ENCODE data around the gene THUMPD3. TPM values are rescaled to one million over a fixed set of nuclear protein-coding genes. Genes with fewer than 3 reads are reported as not detected.
A peak's percentile ranks its signal among the peaks of the same experiment; 100 is the strongest.

The THUMPD3 gene
- total and polyA plus RNA-seq, 9 of the 15 experiments (the other 6 are each of a cell fraction or from before 2014, with no cell fraction given), result 58.3 to 132 (median 113) TPM

DNA sequence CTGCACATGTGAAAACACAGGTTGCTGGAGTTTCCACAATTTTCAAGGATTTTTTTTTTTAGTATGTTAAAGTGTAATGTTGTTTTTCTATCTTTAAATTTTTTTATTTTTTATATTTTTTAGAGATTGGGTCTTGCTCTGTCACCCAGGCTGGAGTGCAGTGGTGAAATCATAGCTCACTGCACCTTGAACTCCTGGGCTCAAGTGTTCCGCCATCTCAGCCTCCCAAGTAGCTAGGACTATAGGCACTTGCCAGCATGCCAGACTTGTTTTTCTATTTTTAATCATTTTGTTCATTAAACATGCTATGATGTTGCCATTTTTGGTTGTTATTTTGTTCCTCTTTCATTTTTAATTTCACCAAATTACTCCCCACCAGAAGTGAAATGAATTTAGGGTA, 16.7 kb upstream of the THUMPD3 start (continued):
- TF ChIP-seq ZNF668 (CRISPR knock-in tag; IDR thresholded peaks at IDR 0.05), result no peak

DNA sequence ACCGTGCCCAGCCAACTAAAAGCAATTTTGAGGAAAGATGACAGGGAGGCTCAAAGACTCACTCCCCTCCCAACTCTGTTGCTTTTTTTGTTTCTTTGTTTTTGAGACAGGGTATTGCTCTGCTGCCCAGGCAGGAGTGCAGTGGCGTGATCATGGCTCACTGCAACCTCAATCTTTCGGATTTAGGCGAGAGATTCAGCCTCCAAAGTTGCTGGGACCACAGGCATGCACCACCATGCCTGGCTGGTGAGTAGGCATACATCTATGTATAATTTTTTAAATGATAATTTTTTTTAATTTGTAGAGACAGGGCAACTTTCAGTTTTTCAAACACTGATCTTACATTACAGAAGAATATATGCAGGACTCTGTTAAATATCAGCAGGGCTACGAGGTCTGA, 15.8 kb upstream of the THUMPD3 start:
- CTCF ChIA-PET (ENCODE audit: low intra/inter-chr PET ratio), result no interaction called here
- in situ Hi-C loops (cut with MboI), result no loop called here
- no peaks in the 10 kb centered on the region for H3K4me1 ChIP-seq (replicated peaks in 1 of 2; ENCODE audit: control insufficient read depth in 2 of 2, insufficient read depth in 2 of 2, low read length in 2 of 2)
- POLR2A ChIA-PET, result interaction anchor here (1.0 to 1.4 kb wide), 4 partner anchors 16 to 50 kb away, joined by 3 to 5 read pairs (median 4); partner anchors contain the start of gene THUMPD3
- no peak overlapping the region for H2AFZ ChIP-seq (ENCODE audit: low read depth, low read length)
- no peaks in the 10 kb centered on the region for H4K20me1 ChIP-seq (replicated peaks; ENCODE audit: control insufficient read depth, insufficient read depth, low read length)
- H3K4me3 ChIP-seq, result no peak overlapping the region
- H3K36me3 ChIP-seq (ENCODE audit: control insufficient read depth, insufficient read depth, low read length), result no peaks in the 10 kb centered on the region
- H3K27ac ChIP-seq (ENCODE audit: extremely low read depth, low read depth, low read length), result no peak overlapping the region
- 5% methylated on average over 5 of the region's 5 CpGs for WGBS (ENCODE audit: insufficient coverage, low coverage, missing lambda C conversion rate)
- TF ChIP-seq NFIX (CRISPR knock-in tag; IDR thresholded peaks at IDR 0.05; ENCODE audit: low read depth) (no peak), ERF (CRISPR knock-in tag; IDR thresholded peaks at IDR 0.05) (no peak), NR3C1 (CRISPR knock-in tag; IDR thresholded peaks at IDR 0.05) (no peak), ZBTB7A (IDR thresholded peaks at IDR 0.05; ENCODE audit: borderline replicate concordance, control insufficient read depth, low read depth, low read length) (no peak)
- TF ChIP-seq, protein P1, sequence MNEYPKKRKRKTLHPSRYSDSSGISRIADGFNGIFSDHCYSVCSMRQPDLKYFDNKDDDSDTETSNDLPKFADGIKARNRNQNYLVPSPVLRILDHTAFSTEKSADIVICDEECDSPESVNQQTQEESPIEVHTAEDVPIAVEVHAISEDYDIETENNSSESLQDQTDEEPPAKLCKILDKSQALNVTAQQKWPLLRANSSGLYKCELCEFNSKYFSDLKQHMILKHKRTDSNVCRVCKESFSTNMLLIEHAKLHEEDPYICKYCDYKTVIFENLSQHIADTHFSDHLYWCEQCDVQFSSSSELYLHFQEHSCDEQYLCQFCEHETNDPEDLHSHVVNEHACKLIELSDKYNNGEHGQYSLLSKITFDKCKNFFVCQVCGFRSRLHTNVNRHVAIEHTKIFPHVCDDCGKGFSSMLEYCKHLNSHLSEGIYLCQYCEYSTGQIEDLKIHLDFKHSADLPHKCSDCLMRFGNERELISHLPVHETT (CRISPR knock-in tag; conservative IDR thresholded peaks at IDR 0.05 in 1 of 2, IDR thresholded peaks at IDR 0.05 in 1 of 2), result 0 out of 4 replicates have a peak, but pooled peaks of 1 of the 2 experiments have one; percentile 13
- TF ChIP-seq, protein P2, sequence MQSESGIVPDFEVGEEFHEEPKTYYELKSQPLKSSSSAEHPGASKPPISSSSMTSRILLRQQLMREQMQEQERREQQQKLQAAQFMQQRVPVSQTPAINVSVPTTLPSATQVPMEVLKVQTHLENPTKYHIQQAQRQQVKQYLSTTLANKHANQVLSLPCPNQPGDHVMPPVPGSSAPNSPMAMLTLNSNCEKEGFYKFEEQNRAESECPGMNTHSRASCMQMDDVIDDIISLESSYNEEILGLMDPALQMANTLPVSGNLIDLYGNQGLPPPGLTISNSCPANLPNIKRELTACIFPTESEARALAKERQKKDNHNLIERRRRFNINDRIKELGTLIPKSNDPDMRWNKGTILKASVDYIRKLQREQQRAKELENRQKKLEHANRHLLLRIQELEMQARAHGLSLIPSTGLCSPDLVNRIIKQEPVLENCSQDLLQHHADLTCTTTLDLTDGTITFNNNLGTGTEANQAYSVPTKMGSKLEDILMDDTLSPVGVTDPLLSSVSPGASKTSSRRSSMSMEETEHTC (IDR thresholded peaks at IDR 0.05), result no peak
- intact Hi-C loops (cut with micrococcal nuclease), result no loop called here
- no peak overlapping the region for H3K9ac ChIP-seq (ENCODE audit: insufficient read depth in 1 of 2, low read depth in 2 of 2, low read length in 2 of 2)
- ATAC-seq (no peak), DNase-seq (ENCODE audit: extremely low read depth in 1 of 4, low spot score in 3 of 4) (no peak), FAIRE-seq (no peak)
- no TSS peak for BruUV-seq (replicated peaks)
- H3K9me1 ChIP-seq (ENCODE audit: control insufficient read depth, insufficient read depth, low read length), result no peaks in the 10 kb centered on the region
- H3K9me3 ChIP-seq (replicated peaks; ENCODE audit: control insufficient read depth, insufficient read depth, low read depth, low read length), result no peaks in the 10 kb centered on the region
- peaks cover 20 to 25% of the 10 kb centered on the region in 2 experiments; a peak in 4 of 5 replicates for H3K27me3 ChIP-seq (ENCODE audit: control insufficient read depth in 2 of 2, insufficient read depth in 2 of 2, low read length in 2 of 2)
- no peaks in the 10 kb centered on the region for H3K79me2 ChIP-seq (ENCODE audit: control insufficient read depth, insufficient read depth, low read length)
- no peak overlapping the region for H3K4me2 ChIP-seq (ENCODE audit: insufficient read depth, low read length)
